ENCODE data around the gene SUGP1. TPM values are rescaled to one million over a fixed set of nuclear protein-coding genes. Genes with fewer than 3 reads are reported as not detected.

SUGP1 gene, protein sequence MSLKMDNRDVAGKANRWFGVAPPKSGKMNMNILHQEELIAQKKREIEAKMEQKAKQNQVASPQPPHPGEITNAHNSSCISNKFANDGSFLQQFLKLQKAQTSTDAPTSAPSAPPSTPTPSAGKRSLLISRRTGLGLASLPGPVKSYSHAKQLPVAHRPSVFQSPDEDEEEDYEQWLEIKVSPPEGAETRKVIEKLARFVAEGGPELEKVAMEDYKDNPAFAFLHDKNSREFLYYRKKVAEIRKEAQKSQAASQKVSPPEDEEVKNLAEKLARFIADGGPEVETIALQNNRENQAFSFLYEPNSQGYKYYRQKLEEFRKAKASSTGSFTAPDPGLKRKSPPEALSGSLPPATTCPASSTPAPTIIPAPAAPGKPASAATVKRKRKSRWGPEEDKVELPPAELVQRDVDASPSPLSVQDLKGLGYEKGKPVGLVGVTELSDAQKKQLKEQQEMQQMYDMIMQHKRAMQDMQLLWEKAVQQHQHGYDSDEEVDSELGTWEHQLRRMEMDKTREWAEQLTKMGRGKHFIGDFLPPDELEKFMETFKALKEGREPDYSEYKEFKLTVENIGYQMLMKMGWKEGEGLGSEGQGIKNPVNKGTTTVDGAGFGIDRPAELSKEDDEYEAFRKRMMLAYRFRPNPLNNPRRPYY
- 10 to 100 TPM; 65.2 to 71.1 TPM for total RNA-seq

DNA sequence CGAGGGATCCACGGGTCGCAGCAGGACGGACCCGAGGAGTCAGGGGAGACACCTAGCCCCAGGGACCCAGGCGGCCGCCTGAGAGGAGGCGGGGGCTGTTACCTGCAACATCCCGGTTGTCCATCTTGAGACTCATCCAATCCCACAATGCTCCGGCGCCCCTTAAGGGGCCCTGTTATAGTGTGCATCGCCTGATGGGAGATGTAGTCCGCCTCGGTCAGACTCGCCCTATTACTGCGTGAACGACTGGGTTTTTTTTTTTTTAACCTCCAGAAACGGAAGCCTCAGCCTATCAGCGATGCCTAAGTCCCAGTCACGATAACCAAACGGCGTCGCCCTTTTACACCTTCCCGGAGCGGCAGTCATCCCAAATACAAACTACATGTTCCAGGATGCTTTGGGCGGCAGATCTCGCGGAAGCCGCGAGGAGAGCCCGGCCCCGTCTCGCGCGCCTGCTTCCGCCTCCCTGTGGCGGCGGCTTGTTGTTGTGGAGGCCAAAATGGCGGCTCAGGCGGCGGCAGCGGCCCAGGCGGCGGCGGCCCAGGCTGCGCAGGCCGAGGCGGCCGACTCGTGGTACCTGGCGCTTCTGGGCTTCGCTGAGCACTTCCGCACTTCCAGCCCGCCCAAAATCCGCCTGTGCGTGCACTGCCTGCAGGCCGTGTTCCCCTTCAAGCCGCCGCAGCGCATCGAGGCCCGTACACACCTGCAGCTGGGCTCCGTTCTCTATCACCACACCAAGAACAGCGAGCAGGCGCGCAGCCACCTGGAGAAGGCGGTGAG, at the start of gene SUGP1, which contains the start of gene MAU2:
SUGP1 (minus strand) TSS at position 149 of the 780 bp plus-strand sequence; CDS start at position 136, 13 bp downstream.
MAU2 (plus strand) TSS at position 469 of the 780 bp plus-strand sequence; CDS start at position 500, 31 bp downstream.
- DNase-seq (peak; percentile 95), ATAC-seq (peak; percentile 95)
- H3K36me3 Mint-ChIP-seq = peaks cover 19% of the 10 kb centered on the region
- H3K27me3 Mint-ChIP-seq = no peaks in the 10 kb centered on the region
- CTCF ChIA-PET = interaction anchor here (0.9 kb wide), 1 partner anchor 170 kb away, joined by 4 read pairs; no protein-coding TSS in a partner anchor
- H3K27ac Mint-ChIP-seq = peak within 1 kb of the TSS; percentile 100
- no peaks in the 10 kb centered on the region for H3K9me3 Mint-ChIP-seq (ENCODE audit: low read depth)
- peak within 1 kb of the TSS; percentile 91 for H3K4me3 Mint-ChIP-seq
- peaks cover 43% of the 10 kb centered on the region for H3K4me1 Mint-ChIP-seq

DNA sequence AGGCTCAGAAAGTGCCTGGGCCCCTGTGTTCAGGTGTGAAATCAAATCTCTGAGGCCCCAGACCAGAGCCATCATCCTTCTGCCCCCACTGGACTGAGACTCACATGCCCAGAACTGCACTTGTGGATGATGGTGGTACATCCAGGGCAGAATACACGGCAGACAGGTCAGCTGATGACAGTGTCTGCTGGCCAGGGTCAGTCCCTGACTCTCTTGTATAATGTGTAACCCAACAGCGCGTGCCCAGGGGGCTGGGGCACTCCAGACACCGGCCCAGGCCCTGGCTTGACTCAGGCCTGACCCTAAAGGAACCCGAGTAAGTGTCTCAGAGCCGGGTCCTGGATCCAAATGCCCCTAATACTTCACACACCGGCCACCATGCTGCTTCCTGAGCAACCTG, 47.8 kb upstream of the SUGP1 start:
- CTCF ChIA-PET = interaction anchor here (0.8 to 4.3 kb wide), 6 partner anchors 8 to 165 kb away, joined by 3 to 24 read pairs (median 4); partner anchors contain the start of gene NR2C2AP
- H3K27ac Mint-ChIP-seq = no peak overlapping the region
- ATAC-seq (no peak), DNase-seq (no peak)
- H3K27me3 Mint-ChIP-seq = no peaks in the 10 kb centered on the region
- H3K9me3 Mint-ChIP-seq (ENCODE audit: low read depth) = no peaks in the 10 kb centered on the region
- H3K4me3 Mint-ChIP-seq = no peak overlapping the region
- peaks cover 29% of the 10 kb centered on the region for H3K4me1 Mint-ChIP-seq
- H3K36me3 Mint-ChIP-seq = no peaks in the 10 kb centered on the region

DNA sequence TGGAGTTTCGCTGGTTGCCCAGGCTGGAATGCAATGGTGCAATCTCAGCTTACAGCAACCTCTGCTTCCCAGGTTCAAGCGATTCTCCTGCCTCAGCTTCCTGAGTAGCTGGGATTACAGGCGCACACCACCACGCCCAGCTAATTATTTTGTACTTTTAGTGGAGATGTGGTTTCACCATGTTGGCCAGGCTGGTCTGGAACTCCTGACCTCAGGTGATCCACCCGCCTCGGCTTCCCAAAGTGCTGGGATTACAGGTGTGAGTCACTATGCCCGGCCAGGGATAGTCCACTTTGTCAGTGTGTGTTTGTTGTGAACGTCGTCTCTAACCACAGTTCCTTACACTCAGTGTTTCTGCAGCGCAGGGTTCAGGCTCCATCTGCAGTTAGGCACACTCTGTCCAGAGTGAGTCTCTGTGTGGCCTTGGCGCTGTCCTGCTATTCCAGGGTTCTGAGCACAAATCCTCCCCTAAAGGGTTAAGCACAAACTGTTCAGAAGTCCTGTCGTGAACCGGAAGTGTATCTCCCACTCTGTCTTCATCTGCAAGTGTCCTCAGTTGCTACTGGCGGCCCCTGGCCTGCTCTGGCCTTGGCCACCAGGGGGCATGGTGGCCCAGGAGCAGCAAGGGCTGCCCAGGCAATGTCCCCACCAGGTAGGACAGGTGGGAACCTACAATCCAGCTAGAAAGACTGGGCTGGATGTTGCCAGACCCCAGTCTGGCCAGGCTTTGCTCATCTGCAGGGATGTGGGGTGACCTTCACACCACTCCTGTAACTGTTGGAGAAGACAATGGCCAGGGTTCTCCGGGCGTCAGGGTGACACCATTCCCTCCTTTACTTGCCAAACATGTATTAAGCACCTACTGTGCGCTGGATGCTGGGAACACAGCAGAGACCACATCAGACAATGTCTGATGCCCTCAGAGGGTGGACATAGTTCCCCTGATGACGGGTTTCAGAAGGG, 46.4 kb upstream of the SUGP1 start:
- Mint-ChIP-seq H3K9me3 (ENCODE audit: low read depth) (no peaks in the 10 kb centered on the region), H3K4me1 (peaks cover 25% of the 10 kb centered on the region), H3K27me3 (no peaks in the 10 kb centered on the region), H3K36me3 (no peaks in the 10 kb centered on the region), H3K27ac (peak overlapping the region; percentile 57), H3K4me3 (peak overlapping the region; percentile 45)
- DNase-seq (peak; percentile 86), ATAC-seq (peak; percentile 90)
- CTCF ChIA-PET = interaction anchor here (0.6 to 7.3 kb wide), 11 partner anchors 8 to 211 kb away, joined by 3 to 145 read pairs (median 4); partner anchors contain the start of genes GATAD2A and NR2C2AP

DNA sequence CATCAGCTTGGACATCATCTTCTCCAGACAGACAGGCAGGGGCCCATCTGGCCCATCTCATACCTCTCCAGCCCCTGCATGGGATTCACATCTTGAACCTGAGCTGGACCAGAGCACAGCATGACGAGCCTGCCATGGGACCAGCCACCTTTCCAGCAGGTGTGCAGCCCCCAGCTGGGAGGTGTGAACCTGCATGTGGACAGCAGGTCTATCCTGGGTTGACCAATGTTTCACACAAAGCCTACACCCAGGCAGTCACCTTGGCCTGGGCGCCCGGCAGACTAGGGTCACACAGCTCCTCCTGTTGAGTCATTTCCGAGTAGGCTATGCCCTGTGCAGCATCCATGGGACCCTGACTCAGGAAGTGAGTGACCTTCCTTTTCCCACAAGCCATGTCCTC, 41.8 kb upstream of the SUGP1 start:
- H3K4me3 Mint-ChIP-seq = no peak overlapping the region
- H3K36me3 Mint-ChIP-seq = no peaks in the 10 kb centered on the region
- H3K27me3 Mint-ChIP-seq = no peaks in the 10 kb centered on the region
- DNase-seq (no peak), ATAC-seq (no peak)
- no peaks in the 10 kb centered on the region for H3K9me3 Mint-ChIP-seq (ENCODE audit: low read depth)
- peaks cover 40% of the 10 kb centered on the region for H3K4me1 Mint-ChIP-seq
- no peak overlapping the region for H3K27ac Mint-ChIP-seq
- CTCF ChIA-PET = interaction anchor here (0.5 to 7.3 kb wide), 11 partner anchors 9 to 304 kb away, joined by 3 to 145 read pairs (median 3); partner anchors contain the start of genes GATAD2A, NDUFA13 and TSSK6

DNA sequence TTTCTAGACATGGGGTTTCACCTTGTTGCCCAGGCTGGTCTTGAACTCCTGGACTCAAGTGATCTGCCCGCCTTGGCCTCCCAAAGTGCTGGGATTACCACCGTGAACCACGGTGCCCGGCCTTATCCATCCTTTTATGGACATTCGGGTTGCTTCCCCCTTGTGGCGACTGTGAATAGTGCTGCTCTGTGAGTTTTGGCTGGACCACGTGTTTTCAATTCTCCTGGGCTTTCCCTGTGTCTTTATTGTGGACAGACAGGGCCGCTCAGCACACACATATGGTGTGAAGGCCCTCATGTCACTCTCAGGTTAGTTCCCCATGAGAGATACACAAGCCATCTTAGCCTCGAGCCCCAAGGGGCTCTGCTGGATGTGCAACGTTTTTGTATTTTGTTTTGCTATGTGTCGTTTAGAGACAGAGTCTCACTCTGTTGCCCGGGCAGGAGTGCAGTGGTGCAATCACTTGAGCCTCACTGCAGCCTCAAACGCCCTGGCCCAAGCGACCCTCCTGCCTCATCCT, 40.8 kb upstream of the SUGP1 start:
- CTCF ChIA-PET = interaction anchor here (0.7 to 7.3 kb wide), 10 partner anchors 8 to 215 kb away, joined by 3 to 145 read pairs (median 3); partner anchors contain the start of genes GATAD2A and MEF2B
- Mint-ChIP-seq H3K27ac (no peak overlapping the region), H3K4me3 (no peak overlapping the region), H3K27me3 (no peaks in the 10 kb centered on the region), H3K36me3 (no peaks in the 10 kb centered on the region), H3K9me3 (ENCODE audit: low read depth) (no peaks in the 10 kb centered on the region), H3K4me1 (peaks cover 33% of the 10 kb centered on the region)
- ATAC-seq = peak; percentile 71
- DNase-seq = peak; percentile 85

DNA sequence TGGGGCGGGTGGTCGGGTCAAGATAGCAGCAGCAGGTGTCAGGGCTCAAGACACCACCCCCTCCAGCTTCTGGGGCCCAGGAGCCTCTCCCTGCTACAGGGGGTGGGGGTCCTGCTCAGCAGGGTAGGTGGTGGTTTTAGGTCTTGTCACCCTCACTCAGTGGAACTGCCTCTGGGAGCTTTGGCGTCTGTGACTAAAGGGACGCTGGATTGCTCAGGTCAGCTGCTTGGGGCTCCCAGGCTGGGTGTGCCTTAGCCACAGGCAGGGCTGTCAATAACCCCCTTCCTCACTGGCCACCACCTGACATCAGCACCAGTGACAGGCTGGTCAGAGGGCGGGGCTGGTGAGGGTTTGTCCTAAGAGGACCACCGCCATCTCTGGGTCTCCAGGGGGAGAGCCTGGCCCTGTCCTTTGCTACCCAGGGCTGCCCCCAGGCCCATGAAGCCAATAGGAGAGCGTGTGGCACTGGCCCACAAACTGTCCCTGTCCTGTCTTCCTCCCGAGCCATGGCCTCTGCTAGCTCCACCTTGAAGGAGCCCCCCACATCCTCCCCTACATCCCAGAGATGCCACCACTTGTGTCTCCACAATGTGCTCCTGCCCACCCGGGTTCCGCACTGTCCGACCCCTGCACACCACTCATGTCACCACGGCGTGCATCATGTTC, 36.7 kb upstream of the SUGP1 start:
- Mint-ChIP-seq H3K27me3 (no peaks in the 10 kb centered on the region), H3K27ac (no peak overlapping the region), H3K4me1 (peaks cover 20% of the 10 kb centered on the region), H3K36me3 (peaks cover 8% of the 10 kb centered on the region), H3K4me3 (no peak overlapping the region), H3K9me3 (ENCODE audit: low read depth) (no peaks in the 10 kb centered on the region)
- CTCF ChIA-PET = no interaction called here
- no peak for ATAC-seq
- no peak for DNase-seq

DNA sequence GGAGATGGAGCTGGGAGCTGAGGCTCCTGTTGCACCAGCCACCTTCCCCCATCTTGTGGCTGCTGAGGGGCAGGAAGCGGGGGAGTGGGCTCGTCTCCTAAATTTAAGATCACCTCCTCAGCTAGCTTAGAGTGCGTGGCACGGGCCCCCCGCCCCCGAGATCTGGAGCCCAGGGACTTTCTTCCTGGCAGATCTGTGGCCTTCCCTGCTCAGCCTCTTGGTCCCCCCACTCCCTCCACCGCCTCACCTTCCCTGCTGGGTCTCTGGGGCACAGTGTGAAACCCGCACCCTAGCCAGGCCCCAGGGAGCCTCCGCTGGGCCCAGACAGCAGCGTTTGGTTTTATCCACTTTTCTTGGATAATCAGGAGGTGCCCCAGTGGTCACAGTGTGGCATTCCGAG, 36.2 kb upstream of the SUGP1 start:
- H3K9me3 Mint-ChIP-seq (ENCODE audit: low read depth) = no peaks in the 10 kb centered on the region
- no peak overlapping the region for H3K27ac Mint-ChIP-seq
- H3K4me1 Mint-ChIP-seq = peaks cover 17% of the 10 kb centered on the region
- CTCF ChIA-PET = no interaction called here
- no peak for ATAC-seq
- H3K4me3 Mint-ChIP-seq = no peak overlapping the region
- H3K27me3 Mint-ChIP-seq = no peaks in the 10 kb centered on the region
- peaks cover 10% of the 10 kb centered on the region for H3K36me3 Mint-ChIP-seq
- DNase-seq = no peak

DNA sequence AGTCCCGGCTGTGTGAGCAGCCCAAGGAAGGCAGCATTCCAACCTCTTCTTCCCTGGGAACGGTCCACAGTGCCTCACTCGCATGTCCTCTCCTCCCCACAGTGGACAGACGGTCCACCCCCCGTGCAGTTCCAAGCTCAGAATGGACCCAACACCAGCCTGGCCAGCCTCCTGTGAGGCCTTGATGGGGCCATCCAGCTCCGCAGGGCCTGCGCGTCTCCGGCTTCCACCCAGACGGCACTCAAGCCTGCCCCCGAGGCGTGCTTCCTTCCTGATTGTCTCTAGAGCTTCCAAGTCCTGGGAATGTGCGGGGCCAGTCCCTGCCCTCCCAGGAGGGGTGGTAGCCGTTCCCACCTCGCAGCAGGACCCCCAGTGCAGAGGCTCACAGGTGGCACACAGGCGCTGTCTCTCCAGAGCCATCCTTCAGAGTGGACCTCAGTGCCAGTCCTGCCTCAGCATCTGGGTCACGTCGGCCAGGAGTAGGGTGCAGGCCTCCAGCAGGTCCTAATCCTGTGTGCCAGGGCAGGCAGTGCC, 35.4 kb upstream of the SUGP1 start:
- DNase-seq (no peak), ATAC-seq (no peak)
- H3K4me3 Mint-ChIP-seq = no peak overlapping the region
- H3K4me1 Mint-ChIP-seq = peaks cover 11% of the 10 kb centered on the region
- CTCF ChIA-PET = no interaction called here
- H3K36me3 Mint-ChIP-seq = peaks cover 10% of the 10 kb centered on the region
- H3K27me3 Mint-ChIP-seq = no peaks in the 10 kb centered on the region
- no peaks in the 10 kb centered on the region for H3K9me3 Mint-ChIP-seq (ENCODE audit: low read depth)
- H3K27ac Mint-ChIP-seq = no peak overlapping the region

DNA sequence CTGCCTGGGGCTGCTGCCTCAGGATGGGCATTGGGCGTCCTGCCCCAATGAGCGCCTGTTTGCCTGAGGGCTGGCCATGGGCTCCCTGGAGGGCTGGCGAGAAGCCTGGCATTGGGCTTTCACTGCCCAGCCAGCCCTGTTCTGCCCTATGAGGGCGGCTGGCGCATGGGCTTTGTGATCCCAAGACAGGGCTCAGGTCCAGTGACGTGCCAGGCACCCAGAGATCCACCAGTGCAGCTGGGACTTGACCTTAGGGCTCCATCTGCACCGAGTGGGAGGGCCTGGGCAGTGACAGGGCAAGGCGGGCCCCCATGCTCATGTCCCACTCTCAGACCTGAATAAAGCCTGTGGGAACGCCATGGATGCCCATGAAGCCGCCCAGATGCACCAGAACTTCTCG, 34.6 kb upstream of the SUGP1 start:
- Mint-ChIP-seq H3K4me1 (peaks cover 11% of the 10 kb centered on the region), H3K9me3 (ENCODE audit: low read depth) (no peaks in the 10 kb centered on the region), H3K27ac (no peak overlapping the region), H3K27me3 (no peaks in the 10 kb centered on the region), H3K36me3 (peaks cover 10% of the 10 kb centered on the region), H3K4me3 (no peak overlapping the region)
- DNase-seq (no peak), ATAC-seq (no peak)
- CTCF ChIA-PET = interaction anchor here (3.0 kb wide), 1 partner anchor 7 kb away, joined by 12 read pairs; no protein-coding TSS in a partner anchor

DNA sequence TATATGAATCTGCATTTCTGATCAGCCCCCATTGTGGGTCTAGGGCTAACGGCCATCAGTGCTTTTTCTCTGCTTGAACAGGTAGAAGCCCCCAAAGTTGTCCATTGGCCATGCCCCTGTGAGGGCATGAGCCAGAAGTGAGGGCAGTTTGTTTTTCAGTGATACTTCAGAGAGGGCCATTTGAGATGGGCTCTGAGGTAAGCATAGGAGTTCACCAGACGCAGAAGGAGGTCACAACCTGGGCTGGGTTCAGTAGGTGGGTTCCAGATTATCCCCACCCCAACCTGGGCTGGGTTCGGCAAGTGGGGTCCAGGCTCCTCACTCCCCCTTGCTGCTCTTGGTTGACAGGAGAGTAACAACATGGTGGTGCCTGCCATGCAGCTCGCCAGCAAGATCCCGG, 33.7 kb upstream of the SUGP1 start:
- no peak for DNase-seq
- no peak overlapping the region for H3K4me3 Mint-ChIP-seq
- H3K27me3 Mint-ChIP-seq = no peaks in the 10 kb centered on the region
- ATAC-seq = no peak
- CTCF ChIA-PET = interaction anchor here (3.0 kb wide), 1 partner anchor 8 kb away, joined by 12 read pairs; no protein-coding TSS in a partner anchor
- peaks cover 11% of the 10 kb centered on the region for H3K4me1 Mint-ChIP-seq
- H3K27ac Mint-ChIP-seq = no peak overlapping the region
- no peaks in the 10 kb centered on the region for H3K9me3 Mint-ChIP-seq (ENCODE audit: low read depth)
- H3K36me3 Mint-ChIP-seq = peaks cover 13% of the 10 kb centered on the region

DNA sequence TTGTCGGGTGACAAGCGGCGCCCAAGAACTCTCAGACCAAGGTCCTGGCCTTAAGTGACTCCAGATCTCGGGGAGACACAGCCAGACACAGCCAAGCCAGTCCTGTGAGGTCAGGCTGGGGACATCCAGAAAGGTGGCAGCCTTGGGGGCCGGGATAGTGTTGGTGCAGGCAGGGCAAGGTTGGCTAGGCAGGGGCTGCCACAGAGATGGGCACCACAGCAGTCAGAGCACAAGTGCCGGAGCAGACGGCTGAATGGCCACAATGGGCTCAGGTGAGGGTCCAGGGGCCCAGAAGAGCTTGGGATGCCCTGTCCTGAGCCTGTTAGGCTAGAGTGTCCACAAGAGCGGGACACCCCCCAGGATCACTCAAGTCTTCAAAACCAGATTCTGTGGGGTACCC, 32.5 kb upstream of the SUGP1 start:
- no peaks in the 10 kb centered on the region for H3K27me3 Mint-ChIP-seq
- H3K4me1 Mint-ChIP-seq = peaks cover under 1% of the 10 kb centered on the region
- no peak for DNase-seq
- no peak overlapping the region for H3K4me3 Mint-ChIP-seq
- ATAC-seq = no peak
- peaks cover 15% of the 10 kb centered on the region for H3K36me3 Mint-ChIP-seq
- H3K27ac Mint-ChIP-seq = no peak overlapping the region
- CTCF ChIA-PET = interaction anchor here (3.0 kb wide), 1 partner anchor 9 kb away, joined by 12 read pairs; no protein-coding TSS in a partner anchor
- H3K9me3 Mint-ChIP-seq (ENCODE audit: low read depth) = no peaks in the 10 kb centered on the region

All from activated CD8-positive, alpha-beta memory T cell treated with anti-CD3 and anti-CD28 coated beads, Interleukin-2, amount 10 ng/mL, durations not matched to agents 7 days and 5 days (primary cell).